HFFc6 (cell line): ENCODE data around the gene HNRNPA0. TPM values are rescaled to one million over a fixed set of nuclear protein-coding genes. Genes with fewer than 3 reads are reported as not detected.
"Not testable (repeated sequence)": the region's sequence is repeated elsewhere in the genome, so short reads cannot be mapped to it uniquely, and the experiment has no call there.

Source experiments
- DNase-seq: peaks from one replicate; pipeline ENCODE4 v3.0.0-alpha.2; 2018
- H3K27ac Mint-ChIP-seq: 2 replicates; pipeline ENCODE4 v1.8.0; 2020; ENCODE audit warnings: mild to moderate bottlenecking, mixed read lengths
- H3K27me3 Mint-ChIP-seq: 2 replicates; pipeline ENCODE4 v1.8.0; 2021; ENCODE audit warnings: mild to moderate bottlenecking, moderate library complexity, mixed read lengths; ENCODE audit not compliant: insufficient read depth
- H3K36me3 Mint-ChIP-seq: 2 replicates; pipeline ENCODE4 v1.8.0; 2021; ENCODE audit warnings: low read depth, mixed read lengths
- H3K4me1 Mint-ChIP-seq: 2 replicates; pipeline ENCODE4 v1.8.0; 2020; ENCODE audit warnings: low read depth, mixed read lengths
- H3K4me3 Mint-ChIP-seq: 2 replicates; pipeline ENCODE4 v1.8.0; 2020; ENCODE audit warnings: mild to moderate bottlenecking, moderate library complexity, mixed read lengths
- H3K9me3 Mint-ChIP-seq: 2 replicates; pipeline ENCODE4 v1.8.0; 2020; ENCODE audit warnings: mild to moderate bottlenecking, mixed read lengths
- total RNA-seq, 6 experiments: library from RNA; stranded (reverse); fragmentation: NEBNext Ultra II Directional; extraction: Animal tissue kit (Norgen Biotek cat#: 25700); gene quantifications; 2 replicates in 1 of 6; 3 replicates in 5 of 6; pipeline ENCODE4 v1.2.3, GENCODE V29; 2021
- TF ChIP-seq, protein P1 (sequence below): fragments of 200-600 bp; sonication (generic); IDR thresholded peaks from 2 replicates; pipeline ENCODE4 v1.5.0; 2021; ENCODE audit warnings: antibody characterized with exemption, mild to moderate bottlenecking

Gene HNRNPA0
- total RNA-seq, 6 experiments from 2014 or later: 20.3 to 23.0 (median 22.0) TPM

DNA sequence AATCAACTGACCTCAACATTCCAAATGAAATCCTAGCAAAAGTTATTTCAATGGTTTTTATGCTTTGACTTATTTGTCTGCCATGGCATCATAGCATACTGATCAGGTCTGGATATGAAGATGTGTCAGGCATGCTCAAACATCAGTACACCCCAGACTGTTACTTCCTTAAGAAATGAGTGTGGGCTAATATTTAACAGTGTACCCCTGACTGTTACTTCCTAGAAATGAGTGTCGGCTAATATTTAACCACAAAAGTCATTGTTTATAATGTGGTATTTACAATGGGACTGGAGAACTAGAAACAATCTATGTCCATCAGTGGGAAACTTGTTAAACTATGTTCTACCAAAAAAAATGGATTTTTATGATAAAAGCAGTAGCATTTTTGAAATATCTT lies 38.1 kb upstream of the HNRNPA0 start:
- Mint-ChIP-seq H3K27me3 (peaks cover 20% of the 10 kb centered on the region), H3K27ac (no peak overlapping the region), H3K4me3 (no peak overlapping the region), H3K36me3 (no peaks in the 10 kb centered on the region), H3K9me3 (no peaks in the 10 kb centered on the region), H3K4me1 (no peaks in the 10 kb centered on the region)
- TF ChIP-seq, protein P1, sequence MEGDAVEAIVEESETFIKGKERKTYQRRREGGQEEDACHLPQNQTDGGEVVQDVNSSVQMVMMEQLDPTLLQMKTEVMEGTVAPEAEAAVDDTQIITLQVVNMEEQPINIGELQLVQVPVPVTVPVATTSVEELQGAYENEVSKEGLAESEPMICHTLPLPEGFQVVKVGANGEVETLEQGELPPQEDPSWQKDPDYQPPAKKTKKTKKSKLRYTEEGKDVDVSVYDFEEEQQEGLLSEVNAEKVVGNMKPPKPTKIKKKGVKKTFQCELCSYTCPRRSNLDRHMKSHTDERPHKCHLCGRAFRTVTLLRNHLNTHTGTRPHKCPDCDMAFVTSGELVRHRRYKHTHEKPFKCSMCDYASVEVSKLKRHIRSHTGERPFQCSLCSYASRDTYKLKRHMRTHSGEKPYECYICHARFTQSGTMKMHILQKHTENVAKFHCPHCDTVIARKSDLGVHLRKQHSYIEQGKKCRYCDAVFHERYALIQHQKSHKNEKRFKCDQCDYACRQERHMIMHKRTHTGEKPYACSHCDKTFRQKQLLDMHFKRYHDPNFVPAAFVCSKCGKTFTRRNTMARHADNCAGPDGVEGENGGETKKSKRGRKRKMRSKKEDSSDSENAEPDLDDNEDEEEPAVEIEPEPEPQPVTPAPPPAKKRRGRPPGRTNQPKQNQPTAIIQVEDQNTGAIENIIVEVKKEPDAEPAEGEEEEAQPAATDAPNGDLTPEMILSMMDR: no peak
- no peak for DNase-seq

- Mint-ChIP-seq H3K4me1 (no peaks in the 10 kb centered on the region), H3K27ac (no peak overlapping the region), H3K4me3 (no peak overlapping the region), H3K27me3 (peaks cover 21% of the 10 kb centered on the region), H3K9me3 (no peaks in the 10 kb centered on the region), H3K36me3 (no peaks in the 10 kb centered on the region)
- TF ChIP-seq, protein P1: no peak
- DNase-seq: no peak
These were observed 37.6 kb upstream of the HNRNPA0 start for GRCh38 chr5:137791799-137792198.

DNA sequence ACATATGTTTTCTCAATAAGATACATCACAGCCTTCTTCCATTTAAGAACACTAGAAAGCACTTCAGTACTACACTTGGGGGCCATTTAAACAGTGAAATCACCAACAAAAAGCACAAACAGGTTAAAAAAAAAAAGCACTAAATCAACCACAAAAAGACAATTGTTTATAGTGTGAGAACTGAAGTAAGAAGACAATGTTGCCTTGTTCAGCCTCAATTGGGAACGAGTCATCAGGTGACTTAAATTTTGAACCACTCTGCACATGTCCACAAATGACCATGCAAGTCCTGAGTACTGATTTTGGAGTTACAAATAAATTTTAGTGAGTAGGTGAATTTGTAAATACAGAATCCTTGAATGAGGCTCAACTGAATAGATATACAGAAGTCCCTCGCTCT lies 37.2 kb upstream of the HNRNPA0 start:
- Mint-ChIP-seq H3K27me3 (peaks cover 25% of the 10 kb centered on the region), H3K4me3 (no peak overlapping the region), H3K4me1 (no peaks in the 10 kb centered on the region), H3K27ac (no peak overlapping the region), H3K9me3 (no peaks in the 10 kb centered on the region), H3K36me3 (no peaks in the 10 kb centered on the region)
- DNase-seq: no peak
- TF ChIP-seq, protein P1: no peak

DNA sequence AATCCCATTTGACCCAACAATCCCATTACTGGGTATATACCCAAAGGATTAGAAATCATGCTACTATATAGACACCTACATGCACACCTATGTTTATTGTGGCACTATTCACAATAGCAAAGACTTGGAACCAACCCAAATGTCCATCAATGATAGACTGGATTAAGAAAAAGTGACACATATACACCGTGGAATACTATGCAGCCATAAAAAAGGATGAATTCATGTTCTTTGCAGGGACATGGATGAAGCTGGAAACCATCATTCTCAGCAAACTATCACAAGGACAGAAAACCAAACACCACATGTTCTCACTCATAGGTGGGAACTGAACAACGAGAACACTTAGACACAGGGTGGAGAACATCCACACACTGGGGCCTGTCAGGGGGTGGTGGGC lies 34.4 kb upstream of the HNRNPA0 start:
- not testable (repeated sequence) for H3K4me1 Mint-ChIP-seq, DNase-seq, H3K36me3 Mint-ChIP-seq, H3K9me3 Mint-ChIP-seq, H3K4me3 Mint-ChIP-seq, H3K27ac Mint-ChIP-seq
- peaks cover 36% of the 10 kb centered on the region for H3K27me3 Mint-ChIP-seq

DNA sequence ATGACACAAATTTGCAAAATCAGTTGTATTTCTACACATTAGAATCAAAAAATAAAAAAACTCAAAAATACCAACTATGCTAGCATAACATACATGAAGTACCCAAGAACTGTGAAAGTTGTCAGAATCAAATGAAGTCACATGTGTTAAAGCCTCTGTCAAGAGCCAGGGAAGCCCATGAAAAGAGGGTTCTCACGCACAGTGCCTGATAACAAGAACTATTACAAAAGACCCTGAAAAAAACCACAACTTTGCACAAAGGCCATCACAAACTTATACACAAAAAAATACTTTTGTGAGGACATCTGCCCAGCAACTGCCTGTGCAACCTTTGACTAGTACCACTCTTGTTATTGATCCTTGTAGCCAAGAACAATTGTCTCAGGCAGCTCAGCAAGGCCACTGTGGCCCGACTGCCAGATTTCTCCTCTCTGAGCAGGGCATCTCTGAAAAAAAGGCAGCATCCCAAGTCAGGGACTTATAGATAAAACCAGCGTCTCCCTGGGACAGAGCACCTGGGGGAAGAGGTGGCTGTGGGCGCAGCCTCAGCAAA lies 28.9 kb upstream of the HNRNPA0 start:
- no peaks in the 10 kb centered on the region for H3K4me1 Mint-ChIP-seq
- TF ChIP-seq, protein P1: no peak
- H3K4me3 Mint-ChIP-seq: no peak overlapping the region
- H3K27me3 Mint-ChIP-seq: peaks cover 44% of the 10 kb centered on the region
- no peak overlapping the region for H3K27ac Mint-ChIP-seq
- no peaks in the 10 kb centered on the region for H3K9me3 Mint-ChIP-seq
- no peak for DNase-seq
- no peaks in the 10 kb centered on the region for H3K36me3 Mint-ChIP-seq

DNA sequence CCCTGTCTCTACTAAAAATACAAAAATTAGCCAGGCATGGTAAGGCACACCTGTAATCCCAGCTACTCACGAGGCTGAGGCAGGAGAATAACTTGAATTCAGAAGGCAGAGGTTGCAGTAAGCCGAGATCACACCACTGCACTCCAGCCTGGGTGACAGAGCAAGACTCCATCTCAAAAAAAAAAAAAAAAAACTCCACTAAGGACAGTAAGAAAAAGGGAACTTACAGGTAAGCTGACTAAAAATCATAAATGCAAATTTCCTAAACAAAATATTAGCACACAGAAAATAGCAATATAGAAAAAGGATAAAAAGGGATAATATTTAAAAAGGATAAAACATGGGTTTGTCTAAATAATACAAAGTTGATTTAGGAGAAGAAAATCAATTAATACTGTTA lies 27.9 kb upstream of the HNRNPA0 start:
- no peaks in the 10 kb centered on the region for H3K36me3 Mint-ChIP-seq
- TF ChIP-seq, protein P1: no peak

More for the DNA sequence above, 27.9 kb upstream of the HNRNPA0 start:
- no peak for DNase-seq
- Mint-ChIP-seq H3K27ac (no peak overlapping the region), H3K27me3 (peaks cover 38% of the 10 kb centered on the region), H3K4me3 (no peak overlapping the region), H3K4me1 (no peaks in the 10 kb centered on the region), H3K9me3 (no peaks in the 10 kb centered on the region)
